ENCODE results near the gene JTB. TPM values are rescaled to one million over a fixed set of nuclear protein-coding genes. Genes with fewer than 3 reads are reported as not detected.

Gene JTB
- total RNA-seq, 3 donors from 2014 or later (not counting 1 experiment from before 2014, with no cell fraction given) = 96.9 to 107 (median 101) TPM

DNA sequence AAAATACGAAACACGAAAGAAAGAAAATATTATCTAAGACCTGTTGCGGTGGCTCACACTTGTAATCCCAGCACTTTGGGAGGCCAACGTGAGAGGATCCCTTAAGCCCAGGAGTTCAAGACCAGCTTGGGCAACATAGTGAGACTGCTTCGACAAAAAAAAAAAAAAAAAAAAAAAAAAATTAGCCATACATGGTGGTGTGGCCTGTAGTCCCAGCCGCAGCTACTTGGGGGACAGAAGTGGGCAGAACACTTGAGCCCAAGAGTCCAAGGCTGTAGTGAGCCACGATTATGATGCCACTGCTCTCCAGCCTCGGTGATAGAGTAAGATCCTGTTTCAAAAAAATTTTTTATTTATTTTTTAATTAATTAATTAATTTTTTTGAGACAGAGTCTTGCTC is 10.1 kb upstream of the JTB start:
- WGBS (ENCODE audit: insufficient coverage) = 93% methylated on average over 7 of the region's 8 CpGs
- Histone ChIP-seq H3K9me3 (ENCODE audit: control insufficient read depth, insufficient read depth, low read length) (no peaks in the 10 kb centered on the region), H3K4me3 (ENCODE audit: low read length) (no peak overlapping the region), H3K36me3 (ENCODE audit: control insufficient read depth, insufficient read depth, low read length) (peaks cover 10% of the 10 kb centered on the region), H3K4me1 (ENCODE audit: control insufficient read depth, insufficient read depth, low read length) (peaks cover 37% of the 10 kb centered on the region), H3K27ac (ENCODE audit: low read length) (no peak overlapping the region), H3K27me3 (ENCODE audit: control insufficient read depth, insufficient read depth, low read length) (peaks cover 6% of the 10 kb centered on the region)
- H3K27ac Mint-ChIP-seq = peak overlapping the region; percentile 35 to 86
- TF ChIP-seq, protein P1, sequence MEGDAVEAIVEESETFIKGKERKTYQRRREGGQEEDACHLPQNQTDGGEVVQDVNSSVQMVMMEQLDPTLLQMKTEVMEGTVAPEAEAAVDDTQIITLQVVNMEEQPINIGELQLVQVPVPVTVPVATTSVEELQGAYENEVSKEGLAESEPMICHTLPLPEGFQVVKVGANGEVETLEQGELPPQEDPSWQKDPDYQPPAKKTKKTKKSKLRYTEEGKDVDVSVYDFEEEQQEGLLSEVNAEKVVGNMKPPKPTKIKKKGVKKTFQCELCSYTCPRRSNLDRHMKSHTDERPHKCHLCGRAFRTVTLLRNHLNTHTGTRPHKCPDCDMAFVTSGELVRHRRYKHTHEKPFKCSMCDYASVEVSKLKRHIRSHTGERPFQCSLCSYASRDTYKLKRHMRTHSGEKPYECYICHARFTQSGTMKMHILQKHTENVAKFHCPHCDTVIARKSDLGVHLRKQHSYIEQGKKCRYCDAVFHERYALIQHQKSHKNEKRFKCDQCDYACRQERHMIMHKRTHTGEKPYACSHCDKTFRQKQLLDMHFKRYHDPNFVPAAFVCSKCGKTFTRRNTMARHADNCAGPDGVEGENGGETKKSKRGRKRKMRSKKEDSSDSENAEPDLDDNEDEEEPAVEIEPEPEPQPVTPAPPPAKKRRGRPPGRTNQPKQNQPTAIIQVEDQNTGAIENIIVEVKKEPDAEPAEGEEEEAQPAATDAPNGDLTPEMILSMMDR (IDR thresholded peaks at IDR 0.05) = no peak
- H3K4me1 Mint-ChIP-seq = peaks cover 39 to 44% of the 10 kb centered on the region in 2 donors
- no peak overlapping the region for H3K4me3 Mint-ChIP-seq
- ATAC-seq (no peak), DNase-seq (no peak)
- H3K9me3 Mint-ChIP-seq = no peaks in the 10 kb centered on the region
- peaks cover 13% of the 10 kb centered on the region for H3K36me3 Mint-ChIP-seq
- intact Hi-C loops (cut with micrococcal nuclease) = loop anchor here (2.0 to 5.0 kb wide), 2 partner anchors 317 to 475 kb away; partner anchors contain the start of gene ILF2
- peaks cover 18 to 21% of the 10 kb centered on the region in 2 donors for H3K27me3 Mint-ChIP-seq (ENCODE audit: low read depth in 2 of 2)

DNA sequence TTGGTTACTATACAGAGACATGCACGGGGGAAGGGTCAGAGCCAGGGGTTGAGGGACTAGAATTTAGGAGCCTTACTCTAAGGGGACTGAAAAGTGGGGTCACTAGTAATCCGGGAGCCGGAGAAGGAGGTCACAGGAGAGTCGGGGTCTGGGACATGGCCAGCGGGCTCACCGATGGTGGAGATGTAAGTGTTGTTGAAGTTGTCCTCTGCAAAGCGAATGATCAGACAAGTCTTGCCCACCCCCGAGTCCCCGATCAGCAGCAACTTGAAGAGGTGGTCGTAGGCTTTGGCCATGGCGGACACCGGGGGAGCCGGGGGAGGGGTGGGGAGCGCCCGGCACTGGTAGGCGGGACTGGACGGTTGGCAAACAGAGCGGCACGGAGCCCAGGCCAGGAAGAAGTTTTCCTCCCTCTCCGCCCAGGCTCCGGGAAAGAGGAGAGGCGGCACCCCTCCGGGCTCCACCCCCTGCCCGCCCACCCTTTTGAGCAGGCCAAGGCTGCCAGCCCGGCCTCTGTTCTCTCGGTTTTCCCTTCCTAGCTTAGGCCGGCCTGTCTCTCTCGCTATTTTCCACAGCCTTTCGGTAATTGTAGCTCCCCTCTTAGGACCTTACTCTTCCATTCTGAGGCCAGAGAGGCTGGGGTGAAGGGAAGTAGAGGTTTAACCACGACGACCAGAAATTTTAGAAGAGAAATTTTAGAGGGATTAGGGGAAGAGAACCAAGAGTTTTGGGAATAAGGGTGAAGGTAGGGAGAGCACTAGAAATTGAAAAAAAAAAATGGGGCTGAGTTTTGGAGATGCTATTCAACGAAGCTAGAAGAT is 8.7 kb upstream of the JTB start, which contains the start of gene RAB13:
Gene RAB13 (minus strand): TSS at position 399 of the 821 bp plus-strand sequence. CDS start 103 bp downstream, at position 296.
- H3K4me1 ChIP-seq (ENCODE audit: control insufficient read depth, insufficient read depth, low read length) = peaks cover 23% of the 10 kb centered on the region
- no peaks in the 10 kb centered on the region for H3K9me3 ChIP-seq (ENCODE audit: control insufficient read depth, insufficient read depth, low read length)
- 21% methylated on average over 27 of the region's 32 CpGs for WGBS (ENCODE audit: insufficient coverage)
- peaks cover 6% of the 10 kb centered on the region for H3K27me3 ChIP-seq (ENCODE audit: control insufficient read depth, insufficient read depth, low read length)
- Mint-ChIP-seq H3K4me3 (peak within 1 kb of the TSS; percentile 66), H3K27ac (peak within 1 kb of the TSS; percentile 35 to 86), H3K9me3 (no peaks in the 10 kb centered on the region), H3K4me1 (peaks cover 25 to 31% of the 10 kb centered on the region in 2 donors), H3K27me3 (ENCODE audit: low read depth in 2 of 2) (peaks cover 21% of the 10 kb centered on the region in 2 donors), H3K36me3 (peaks cover under 1% of the 10 kb centered on the region)
- intact Hi-C loops (cut with micrococcal nuclease) = loop anchor here (1.0 to 5.0 kb wide), 4 partner anchors 165 to 474 kb away; partner anchors contain the start of gene ILF2
- H3K36me3 ChIP-seq (ENCODE audit: control insufficient read depth, insufficient read depth, low read length) = no peaks in the 10 kb centered on the region
- ATAC-seq (no peak), DNase-seq (no peak)
- no peak within 1 kb of the TSS for H3K4me3 ChIP-seq (ENCODE audit: low read length)
- H3K27ac ChIP-seq (ENCODE audit: low read length) = peak within 1 kb of the TSS; percentile 29
- TF ChIP-seq, protein P1 (IDR thresholded peaks at IDR 0.05) = no peak

DNA sequence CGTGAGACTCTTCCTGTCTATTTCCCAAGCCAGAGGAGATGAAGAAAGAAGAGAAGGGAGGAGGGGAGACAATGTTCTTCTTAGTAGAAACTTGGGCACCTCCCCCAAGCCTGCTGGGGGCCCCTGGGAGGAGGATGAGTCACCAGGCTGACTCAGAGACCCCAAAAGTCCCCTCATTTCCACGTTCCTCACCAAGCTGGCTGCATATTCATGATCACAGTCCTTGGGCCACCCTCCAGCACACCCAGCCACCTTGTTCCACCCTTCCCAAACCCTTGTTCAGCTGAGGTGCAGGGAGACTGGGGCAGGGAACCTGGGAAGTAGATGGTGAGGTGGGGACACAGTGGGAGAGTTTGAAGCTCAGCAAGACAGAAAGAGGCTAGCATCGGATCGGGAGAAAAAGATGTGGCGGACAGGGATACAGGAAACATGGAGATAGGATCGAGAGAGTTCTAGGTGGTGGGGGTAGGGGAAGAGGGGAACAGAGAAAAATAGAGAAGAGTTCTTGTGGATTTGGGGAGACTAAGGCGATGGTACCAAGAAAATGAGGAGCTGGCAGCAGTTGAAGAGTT is 8.0 kb upstream of the JTB start:
- Histone ChIP-seq H3K4me3 (ENCODE audit: low read length) (no peak overlapping the region), H3K4me1 (ENCODE audit: control insufficient read depth, insufficient read depth, low read length) (peaks cover 20% of the 10 kb centered on the region), H3K27ac (ENCODE audit: low read length) (no peak overlapping the region), H3K36me3 (ENCODE audit: control insufficient read depth, insufficient read depth, low read length) (no peaks in the 10 kb centered on the region), H3K9me3 (ENCODE audit: control insufficient read depth, insufficient read depth, low read length) (no peaks in the 10 kb centered on the region), H3K27me3 (ENCODE audit: control insufficient read depth, insufficient read depth, low read length) (peaks cover 6% of the 10 kb centered on the region)
- Mint-ChIP-seq H3K4me1 (peaks cover 18 to 25% of the 10 kb centered on the region in 2 donors), H3K27me3 (ENCODE audit: low read depth in 2 of 2) (peaks cover 21% of the 10 kb centered on the region in 2 donors), H3K36me3 (no peaks in the 10 kb centered on the region), H3K27ac (peak overlapping the region in 1 of 2 donors; percentile 35), H3K9me3 (no peaks in the 10 kb centered on the region), H3K4me3 (peak overlapping the region; percentile 36)
- 54% methylated on average over 6 of the region's 7 CpGs for WGBS (ENCODE audit: insufficient coverage)
- intact Hi-C loops (cut with micrococcal nuclease) = loop anchor here (5.0 kb wide), 1 partner anchor 473 kb away; no protein-coding TSS in a partner anchor
- DNase-seq (no peak), ATAC-seq (no peak)
- TF ChIP-seq, protein P1 (IDR thresholded peaks at IDR 0.05) = no peak

All from natural killer cell (primary cell).